Aorta (tissue), 5 donors: ENCODE measurements around the gene ACSL4. TPM values are rescaled to one million over a fixed set of nuclear protein-coding genes. Genes with fewer than 3 reads are reported as not detected.
A peak's percentile ranks its signal among the peaks of the same experiment; 100 is the strongest.

Experiments
- ATAC-seq: fragments of 200-7000 bp; cut with Tn5 transposase; one replicate; pipeline ENCODE4 v1.9.1; 2022; ENCODE audit warnings: moderate library complexity; ENCODE audit not compliant: low FRiP score
- DNase-seq, 2 donors: peaks; one replicate each; pipeline ENCODE4 v3.0.0-alpha.2; 2020
- H3K27ac ChIP-seq, 2 donors: one replicate each; pipeline ENCODE4 v1.5.1; 2013; ENCODE audit warnings: low read length in 2 of 2, mild to moderate bottlenecking in 2 of 2, moderate library complexity in 2 of 2, control low read depth in 1 of 2, inconsistent platforms in 1 of 2, low read depth in 1 of 2
- H3K27me3 ChIP-seq, 2 donors: one replicate each; pipeline ENCODE4 v1.6.1; 2013; ENCODE audit warnings: control low read depth in 1 of 2, low read length in 1 of 2, mild to moderate bottlenecking in 1 of 2, moderate library complexity in 1 of 2; ENCODE audit not compliant: insufficient read depth in 2 of 2, control insufficient read depth in 1 of 2
- H3K36me3 ChIP-seq, 2 donors: one replicate each; pipeline ENCODE4 v1.6.1; 2013; ENCODE audit warnings: control low read depth in 1 of 2, low read length in 1 of 2, mild to moderate bottlenecking in 1 of 2; ENCODE audit not compliant: insufficient read depth in 2 of 2, control insufficient read depth in 1 of 2
- H3K4me1 ChIP-seq, 2 donors: one replicate each; pipeline ENCODE4 v1.6.1; 2013; ENCODE audit warnings: low read length in 2 of 2, control low read depth in 1 of 2, mild to moderate bottlenecking in 1 of 2, moderate library complexity in 1 of 2; ENCODE audit not compliant: insufficient read depth in 2 of 2, control insufficient read depth in 1 of 2
- H3K4me3 ChIP-seq, 2 donors: one replicate each; pipeline ENCODE4 v1.5.1; 2013; ENCODE audit warnings: low read length in 2 of 2, control low read depth in 1 of 2, mild to moderate bottlenecking in 1 of 2
- H3K9me3 ChIP-seq: one replicate; pipeline ENCODE4 v1.6.1; 2013; ENCODE audit warnings: mild to moderate bottlenecking, low read length; ENCODE audit not compliant: control insufficient read depth
- WGBS, 2 donors: extraction: QIAGEN DNeasy Blood & Tissue Kit; methylation state at CpG; one replicate each; pipeline ENCODE4 v1.1.7; 2013; 5-methylcytosine and 5-hydroxymethylcytosine counted together
- intact Hi-C, 2 donors: fragments of 100-400 bp; cut with DNase I; formaldehyde crosslinking; loops; one replicate each; pipeline versions ENCODE4 v1.14.2 to v1.15.0; 2022
- polyA plus RNA-seq, 2 donors: library from polyadenylated mRNA; stranded (reverse); fragments of 200-250 nt; gene quantifications; one replicate each; pipeline ENCODE4 v1.2.3, GENCODE V29; 2013
- total RNA-seq, 2 donors: library from RNA; stranded (reverse); fragmentation: NEBNext Ultra II Directional; extraction: Animal tissue kit (Norgen Biotek cat#: 25700); gene quantifications; one replicate each; pipeline ENCODE4 v1.2.1, GENCODE V29; 2021
- donor health status: healthy with polysubstance abuse.
- donor health status: Bipolar disorder and iron deficiency.
- donor health status: DM: no; HTN: no; CAD: no.
- donor health status: DM: no; HTN: no; CAD: no.
- donor health status: DM: yes; HTN: yes; CAD: no.

ACSL4 gene
- total and polyA plus RNA-seq, 4 donors, result 16.2 to 73.5 (median 32.1) TPM

DNA sequence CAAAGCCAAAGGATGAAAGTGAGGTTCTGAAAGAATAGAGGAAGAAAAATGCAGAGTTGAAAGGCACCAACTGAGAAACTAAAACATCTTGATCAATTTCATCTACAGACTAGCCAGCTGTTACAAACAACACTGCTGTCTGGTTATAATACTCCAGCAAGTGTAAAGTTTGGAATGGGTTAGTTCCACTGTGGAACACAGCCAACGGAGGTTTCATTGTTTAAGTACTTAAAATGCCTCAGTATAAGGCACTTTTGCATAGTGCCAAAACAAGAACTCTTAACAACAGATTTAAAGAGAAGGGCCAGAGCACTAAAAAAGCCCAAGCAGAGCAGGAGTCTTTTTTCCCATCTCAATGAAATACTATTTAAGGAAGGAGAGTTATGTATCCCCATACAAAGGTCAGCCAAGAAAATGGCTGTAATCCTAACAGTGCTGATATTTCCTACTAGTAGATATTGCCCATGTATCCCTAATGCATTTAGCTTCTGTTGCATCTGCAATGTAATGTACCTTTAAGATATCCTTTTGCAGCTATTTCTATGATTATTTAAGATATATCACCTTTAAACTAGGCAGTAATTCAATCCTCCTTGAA is 16.5 kb downstream of the ACSL4 start:
- no peak overlapping the region for H3K27ac ChIP-seq
- DNase-seq (no peak), ATAC-seq (no peak)
- intact Hi-C loops, result no loop called here
- no peaks in the 10 kb centered on the region for H3K36me3 ChIP-seq
- no peaks in the 10 kb centered on the region for H3K27me3 ChIP-seq
- peaks cover 0 to 1% of the 10 kb centered on the region in 2 donors for H3K4me1 ChIP-seq
- no peak overlapping the region for H3K4me3 ChIP-seq
- 2 to 16% methylated on average over 1 of the region's 1 CpG for WGBS, 2 donors
- H3K9me3 ChIP-seq, result no peaks in the 10 kb centered on the region

DNA sequence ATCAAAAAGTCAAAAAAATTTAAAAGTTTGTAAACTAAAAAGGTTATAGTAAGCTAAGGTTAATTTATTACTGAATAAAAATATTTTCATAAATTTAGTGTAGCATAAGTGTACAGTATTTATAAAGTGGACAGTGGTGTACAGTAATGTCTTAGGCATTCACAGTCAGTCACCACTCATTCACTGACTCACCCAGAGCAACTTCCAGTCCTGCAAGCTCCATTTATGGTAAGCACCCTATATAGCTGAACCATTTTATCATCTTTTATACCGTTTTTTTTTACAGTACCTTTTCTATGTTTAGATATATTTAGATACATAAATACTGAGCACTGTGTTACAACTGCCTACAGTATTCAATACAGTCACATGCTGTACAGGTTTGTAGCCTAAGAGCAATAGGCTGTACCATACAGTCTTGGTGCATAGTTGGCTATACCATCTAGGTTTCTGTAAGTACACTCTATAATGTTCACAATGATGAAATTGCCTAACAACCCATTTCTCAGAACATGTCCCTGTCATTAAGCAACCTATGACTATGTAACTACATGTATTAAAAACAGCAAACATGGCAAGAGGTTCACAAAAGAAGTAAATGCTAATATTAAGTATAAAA is 18.6 kb downstream of the ACSL4 start:
- no peak for DNase-seq
- intact Hi-C loops, result loop anchor here (5.0 kb wide), 2 partner anchors 143 to 173 kb away; no protein-coding TSS in a partner anchor

DNA sequence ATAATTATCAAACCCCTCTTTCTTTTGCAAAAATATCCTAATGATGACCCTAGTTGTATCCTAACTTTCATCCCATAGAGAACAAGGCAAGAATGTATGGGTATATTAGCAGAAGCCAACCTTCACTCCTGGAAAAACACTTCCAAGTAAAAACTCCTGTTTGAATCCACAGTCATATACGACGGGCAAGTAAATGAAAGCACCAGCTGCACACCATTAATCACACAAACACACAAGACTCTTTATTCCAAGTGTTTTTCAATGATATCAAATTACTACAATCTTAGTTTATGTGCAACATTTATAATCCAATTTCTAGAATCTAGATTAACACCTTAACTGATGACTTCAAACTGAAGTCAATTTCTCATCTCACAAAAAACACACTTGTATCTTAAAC is 22.9 kb downstream of the ACSL4 start:
- H3K27ac ChIP-seq, result no peak overlapping the region
- H3K4me1 ChIP-seq, result peaks cover 0 to 1% of the 10 kb centered on the region in 2 donors
- WGBS, 2 donors, result 69 to 79% methylated on average over 2 of the region's 2 CpGs
- ATAC-seq, result no peak
- no peak overlapping the region for H3K4me3 ChIP-seq
- H3K9me3 ChIP-seq, result no peaks in the 10 kb centered on the region
- H3K36me3 ChIP-seq, result no peaks in the 10 kb centered on the region
- no peak for DNase-seq
- intact Hi-C loops, result loop anchor here (5.0 kb wide), 2 partner anchors 147 to 177 kb away; no protein-coding TSS in a partner anchor
- H3K27me3 ChIP-seq, result no peaks in the 10 kb centered on the region

More for the DNA sequence above, 18.6 kb downstream of the ACSL4 start:
- Histone ChIP-seq H3K27me3 (no peaks in the 10 kb centered on the region), H3K36me3 (no peaks in the 10 kb centered on the region), H3K27ac (no peak overlapping the region), H3K4me3 (no peak overlapping the region), H3K4me1 (peaks cover 0 to 1% of the 10 kb centered on the region in 2 donors), H3K9me3 (no peaks in the 10 kb centered on the region)
- ATAC-seq, result no peak
- WGBS, 2 donors, result 4 to 13% methylated on average over 1 of the region's 1 CpG

DNA sequence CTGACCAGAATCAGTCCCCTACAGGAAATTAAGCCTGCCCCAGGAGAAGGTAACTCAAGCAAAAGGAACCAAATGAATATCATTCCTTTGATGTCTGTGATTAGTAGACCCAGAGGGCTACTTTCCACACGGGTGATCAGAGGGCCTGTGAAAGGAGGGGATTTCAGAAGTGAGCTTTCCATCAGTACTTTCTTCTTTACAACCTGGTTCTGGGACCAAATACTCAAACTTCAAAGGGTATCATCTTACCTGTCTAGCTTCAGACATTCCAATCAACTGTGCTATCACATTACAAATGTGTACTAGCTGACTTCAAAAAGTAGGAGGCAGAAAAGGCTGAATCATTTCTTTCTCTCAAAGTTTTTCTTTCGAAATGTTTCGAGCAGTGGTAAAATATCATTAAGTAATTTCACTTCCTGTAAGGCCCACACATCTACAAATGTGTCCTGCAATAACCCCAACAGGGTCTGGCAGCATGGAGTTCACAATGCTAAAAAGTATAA is 23.9 kb downstream of the ACSL4 start:
- no peak for DNase-seq
- ATAC-seq, result no peak
- Histone ChIP-seq H3K4me3 (no peak overlapping the region), H3K4me1 (peaks cover 0 to 1% of the 10 kb centered on the region in 2 donors), H3K27me3 (no peaks in the 10 kb centered on the region), H3K9me3 (no peaks in the 10 kb centered on the region), H3K36me3 (no peaks in the 10 kb centered on the region), H3K27ac (peak overlapping the region in 1 of 2 donors; percentile 51)
- 12 to 41% methylated on average over 3 of the region's 3 CpGs for WGBS, 2 donors
- intact Hi-C loops, result no loop called here

DNA sequence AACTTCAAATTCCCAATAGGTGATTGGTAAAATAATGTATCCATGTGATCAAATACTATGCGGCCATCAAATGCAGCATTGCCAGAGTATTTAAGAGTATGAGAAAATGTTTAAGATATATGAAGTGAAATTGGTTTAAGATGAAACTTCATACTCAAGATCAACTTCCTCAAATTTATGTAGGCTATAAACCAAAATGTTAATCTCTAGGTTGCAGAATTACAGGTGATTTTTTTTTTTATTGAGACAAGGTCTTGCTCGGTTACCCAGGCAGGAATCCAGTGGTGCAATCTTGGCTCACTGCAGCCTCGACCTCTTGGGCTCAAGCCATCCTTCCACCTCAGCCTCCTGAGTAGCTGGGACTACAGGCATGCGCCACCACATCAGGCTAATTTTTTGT is 25.3 kb downstream of the ACSL4 start:
- H3K4me3 ChIP-seq, result no peak overlapping the region
- DNase-seq, result no peak
- no peaks in the 10 kb centered on the region for H3K9me3 ChIP-seq
- intact Hi-C loops, result no loop called here
- 82 to 84% methylated on average over 4 of the region's 4 CpGs for whole genome bisulfite sequencing, 2 donors
- H3K4me1 ChIP-seq, result no peaks in the 10 kb centered on the region
- no peaks in the 10 kb centered on the region for H3K27me3 ChIP-seq
- no peaks in the 10 kb centered on the region for H3K36me3 ChIP-seq
- no peak for ATAC-seq
- H3K27ac ChIP-seq, result no peak overlapping the region

DNA sequence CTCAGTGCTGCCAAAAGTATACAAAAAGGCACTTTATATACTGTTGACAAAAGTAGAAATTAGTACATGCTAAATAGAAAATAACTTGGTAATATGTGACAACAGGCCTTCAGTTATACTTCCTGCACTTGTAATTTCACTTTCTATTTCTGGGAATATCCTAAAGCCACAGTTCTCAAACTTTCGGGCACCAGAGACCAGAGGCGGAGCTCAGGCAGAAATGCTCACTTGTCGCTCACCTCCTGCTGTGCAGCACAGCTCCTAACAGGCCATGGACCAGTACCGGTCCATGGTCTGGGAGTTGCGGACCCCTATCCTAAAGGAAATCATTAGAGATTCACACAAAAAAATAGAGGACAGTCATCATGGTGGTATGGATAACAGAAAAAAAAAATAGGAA is 25.7 kb downstream of the ACSL4 start:
- ATAC-seq (no peak), DNase-seq (no peak)
- Histone ChIP-seq H3K4me3 (no peak overlapping the region), H3K4me1 (no peaks in the 10 kb centered on the region), H3K36me3 (no peaks in the 10 kb centered on the region), H3K9me3 (no peaks in the 10 kb centered on the region), H3K27me3 (no peaks in the 10 kb centered on the region), H3K27ac (no peak overlapping the region)
- intact Hi-C loops, result no loop called here
- WGBS, 2 donors, result 67 to 78% methylated on average over 5 of the region's 5 CpGs

DNA sequence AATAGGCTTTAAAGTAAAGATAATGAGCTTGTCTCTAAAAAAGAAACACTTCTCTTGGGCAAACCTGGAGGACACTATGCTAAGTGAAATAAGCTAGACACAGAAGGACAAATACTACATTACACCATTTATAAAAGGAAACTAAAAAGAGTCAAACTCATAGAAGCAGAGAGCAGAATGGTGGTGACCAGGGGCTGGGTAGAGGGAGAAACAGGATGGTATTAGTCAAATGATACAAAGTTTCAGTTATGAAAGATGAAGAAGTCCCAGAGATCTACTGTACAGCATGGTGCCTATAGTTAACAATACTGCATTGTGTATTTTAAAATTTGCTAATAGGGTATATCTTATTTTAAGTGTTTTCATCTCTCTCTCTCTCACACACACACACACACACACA is 28.5 kb downstream of the ACSL4 start:
- no peak for DNase-seq
- no peaks in the 10 kb centered on the region for H3K36me3 ChIP-seq
- H3K4me1 ChIP-seq, result no peaks in the 10 kb centered on the region
- intact Hi-C loops, result no loop called here
- H3K27ac ChIP-seq, result no peak overlapping the region
- no peak for ATAC-seq
- no peaks in the 10 kb centered on the region for H3K27me3 ChIP-seq
- no peaks in the 10 kb centered on the region for H3K9me3 ChIP-seq
- H3K4me3 ChIP-seq, result no peak overlapping the region

DNA sequence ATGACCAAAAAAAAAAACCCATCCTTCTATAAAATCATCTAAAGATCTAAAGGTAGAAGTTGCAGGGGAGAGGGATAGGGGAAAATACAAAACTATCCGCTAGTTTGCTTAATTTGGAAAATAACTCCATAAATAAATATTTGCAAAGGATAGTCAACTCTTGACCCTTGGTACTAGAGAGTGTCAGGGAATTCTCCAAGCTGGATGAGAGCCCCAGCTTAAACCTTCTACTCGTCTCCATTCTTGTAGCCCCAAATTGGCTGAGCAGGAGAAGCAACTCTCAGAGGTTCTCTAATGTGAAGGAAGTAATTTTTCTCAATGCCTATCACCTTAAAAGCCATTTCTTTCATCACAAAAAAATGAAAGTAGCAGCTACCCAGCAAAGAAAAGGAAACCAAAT is 35.2 kb downstream of the ACSL4 start:
- no peaks in the 10 kb centered on the region for H3K9me3 ChIP-seq
- DNase-seq (no peak), ATAC-seq (no peak)
- H3K36me3 ChIP-seq, result no peaks in the 10 kb centered on the region
- 58 to 66% methylated on average over 2 of the region's 2 CpGs for WGBS, 2 donors
- no peaks in the 10 kb centered on the region for H3K4me1 ChIP-seq
- no peak overlapping the region for H3K27ac ChIP-seq
- H3K27me3 ChIP-seq, result no peaks in the 10 kb centered on the region
- intact Hi-C loops, result no loop called here
- no peak overlapping the region for H3K4me3 ChIP-seq

DNA sequence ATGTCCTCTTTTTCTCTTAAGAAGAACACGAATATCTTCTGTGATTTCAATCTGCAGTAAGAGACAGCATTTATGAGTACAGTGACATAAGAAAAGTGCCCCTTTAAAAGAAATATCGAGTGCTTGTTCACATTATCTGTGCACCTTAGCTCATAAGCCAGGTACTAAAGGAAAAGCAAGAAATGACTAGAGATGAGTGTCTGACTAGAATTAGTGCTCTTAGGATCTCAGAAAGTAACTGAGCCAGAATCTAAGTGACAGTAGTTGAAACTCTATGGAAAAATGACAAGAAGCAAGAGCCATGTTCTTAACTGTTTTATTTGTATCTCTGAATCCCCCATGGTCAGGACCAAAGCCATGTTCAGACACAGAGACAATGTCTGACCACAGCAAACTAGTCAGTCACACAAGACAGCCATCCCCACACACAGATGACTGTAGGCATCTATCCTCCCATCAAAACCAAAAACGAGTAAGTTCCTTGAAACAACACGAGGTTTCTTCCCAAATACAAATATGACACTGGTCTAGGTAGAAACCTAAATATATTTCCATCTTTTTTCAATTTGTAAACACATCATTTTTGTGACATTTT is 36.8 kb downstream of the ACSL4 start:
- WGBS, 2 donors, result 68 to 84% methylated on average over 4 of the region's 4 CpGs
- DNase-seq, result no peak

More for the DNA sequence above, 36.8 kb downstream of the ACSL4 start:
- Histone ChIP-seq H3K27me3 (no peaks in the 10 kb centered on the region), H3K27ac (no peak overlapping the region), H3K9me3 (no peaks in the 10 kb centered on the region), H3K4me1 (no peaks in the 10 kb centered on the region), H3K36me3 (no peaks in the 10 kb centered on the region), H3K4me3 (no peak overlapping the region)
- intact Hi-C loops, result no loop called here
- ATAC-seq, result no peak
